ENCODE measurements around the gene IRAK4. TPM values are rescaled to one million over a fixed set of nuclear protein-coding genes. Genes with fewer than 3 reads are reported as not detected.

The IRAK4 gene
- total RNA-seq: 10 to 100 TPM; 43.4 to 46.0 TPM

DNA sequence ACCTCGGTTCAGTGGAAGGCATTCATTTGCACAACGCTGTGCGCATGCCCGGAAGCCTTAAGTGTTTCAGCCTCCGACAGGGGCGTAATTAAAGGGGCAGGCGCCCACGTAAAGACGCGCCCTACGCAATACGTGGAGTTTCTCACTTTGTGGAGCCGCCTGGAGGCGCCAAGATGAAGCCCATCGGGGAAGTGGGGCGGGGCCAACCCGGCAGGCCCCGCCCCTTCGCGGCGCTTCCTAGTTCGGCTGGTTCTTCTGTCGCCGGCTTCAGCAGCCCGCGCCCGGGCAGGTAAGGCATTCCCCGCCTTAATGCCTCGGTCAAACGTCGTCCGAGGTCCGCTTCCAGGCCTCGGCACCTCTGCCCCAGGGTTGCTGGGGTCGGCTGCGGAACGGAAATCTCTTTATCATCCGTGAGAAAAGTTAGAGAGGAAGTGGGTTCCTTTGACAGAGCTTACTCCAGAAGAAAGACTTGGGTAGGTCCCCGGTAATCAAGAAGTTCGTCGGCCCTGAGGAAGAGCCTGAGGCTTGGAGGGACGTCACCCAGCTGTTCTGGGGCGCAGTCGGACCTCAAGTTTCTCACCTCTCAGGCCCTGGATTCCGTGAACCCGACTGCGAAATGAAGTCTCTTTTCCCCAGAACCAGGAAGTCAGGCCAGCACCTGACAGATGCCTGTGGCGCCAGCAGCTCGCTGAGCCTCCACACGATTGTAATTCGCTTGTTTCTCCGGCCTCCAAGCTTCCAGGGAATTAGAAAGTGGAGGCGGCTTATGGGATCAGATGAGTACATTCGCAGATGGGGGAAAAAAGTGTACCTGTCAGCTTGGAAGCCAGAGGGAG is at the start of gene IRAK4, which contains the start of gene PUS7L:
Gene IRAK4, plus strand, starts transcription at position 224 of the 836 bp plus-strand sequence. CDS start 9,161 bp downstream, outside the sequence.
Gene PUS7L, minus strand, starts transcription at position 63 of the 836 bp plus-strand sequence. CDS start 3,545 bp downstream, outside the sequence.
- Mint-ChIP-seq H3K36me3 (peaks cover 48% of the 10 kb centered on the region), H3K27ac (peak within 1 kb of the TSS; percentile 99), H3K27me3 (no peaks in the 10 kb centered on the region), H3K4me3 (peak within 1 kb of the TSS; percentile 98), H3K9me3 (peaks cover 5% of the 10 kb centered on the region), H3K4me1 (peaks cover 53% of the 10 kb centered on the region)
- ATAC-seq (ENCODE audit: low read depth) (peak; percentile 94), DNase-seq (peak; percentile 87)
- POLR2A ChIA-PET: interaction anchor here (0.7 to 2.9 kb wide), 6 partner anchors 12 to 58 kb away, joined by 3 to 51 read pairs (median 4); partner anchors contain the start of gene TWF1

DNA sequence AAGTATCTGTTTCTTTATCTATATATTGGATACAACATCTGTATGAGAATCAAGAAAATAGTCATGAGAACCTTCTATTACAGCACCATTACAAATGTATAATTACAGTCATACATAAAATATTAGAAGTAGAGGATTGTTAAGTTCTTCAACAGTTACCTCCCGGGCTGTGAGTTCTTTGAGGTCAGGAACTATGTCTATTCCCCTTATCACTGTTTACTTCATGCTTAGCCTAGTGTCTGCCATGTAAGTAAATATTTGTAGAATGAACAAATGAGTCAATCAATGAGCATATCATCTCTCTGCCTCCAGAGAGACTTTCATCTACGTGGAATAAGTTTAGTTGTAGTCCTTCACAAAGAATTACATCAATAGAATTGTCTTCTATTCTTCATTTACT is 47.4 kb upstream of the IRAK4 start:
- H3K9me3 Mint-ChIP-seq: peaks cover 4% of the 10 kb centered on the region
- POLR2A ChIA-PET: no interaction called here

DNA sequence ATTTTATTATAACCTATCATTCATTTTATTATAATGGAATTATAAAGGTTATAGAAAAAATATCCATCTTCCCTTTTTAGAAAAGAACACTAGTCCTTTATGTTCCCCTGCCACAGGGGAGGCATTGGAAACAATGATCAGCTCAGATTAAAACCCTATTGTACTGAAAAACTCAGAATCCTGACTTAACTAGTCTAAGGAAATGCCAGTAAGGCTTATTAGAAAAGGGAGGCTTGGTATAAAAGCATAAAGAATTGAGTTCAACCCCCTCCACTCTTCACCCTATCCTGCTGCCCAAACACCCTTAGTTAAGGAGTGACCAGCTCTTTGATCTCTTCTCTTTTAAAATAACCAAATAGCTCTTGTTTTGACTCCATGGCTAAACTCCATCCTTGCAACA is 36.1 kb upstream of the IRAK4 start:
- no peak overlapping the region for H3K4me3 Mint-ChIP-seq
- H3K4me1 Mint-ChIP-seq: no peaks in the 10 kb centered on the region
- POLR2A ChIA-PET: no interaction called here
- H3K36me3 Mint-ChIP-seq: peaks cover 21% of the 10 kb centered on the region
- DNase-seq (no peak), ATAC-seq (ENCODE audit: low read depth) (no peak)
- H3K27ac Mint-ChIP-seq: no peak overlapping the region
- H3K9me3 Mint-ChIP-seq: no peaks in the 10 kb centered on the region
- no peaks in the 10 kb centered on the region for H3K27me3 Mint-ChIP-seq

More for the DNA sequence above, 47.4 kb upstream of the IRAK4 start:
- ATAC-seq (ENCODE audit: low read depth) (no peak), DNase-seq (no peak)
- Mint-ChIP-seq H3K36me3 (peaks cover 1% of the 10 kb centered on the region), H3K27me3 (peaks cover 13% of the 10 kb centered on the region), H3K4me1 (no peaks in the 10 kb centered on the region), H3K27ac (no peak overlapping the region), H3K4me3 (no peak overlapping the region)

DNA sequence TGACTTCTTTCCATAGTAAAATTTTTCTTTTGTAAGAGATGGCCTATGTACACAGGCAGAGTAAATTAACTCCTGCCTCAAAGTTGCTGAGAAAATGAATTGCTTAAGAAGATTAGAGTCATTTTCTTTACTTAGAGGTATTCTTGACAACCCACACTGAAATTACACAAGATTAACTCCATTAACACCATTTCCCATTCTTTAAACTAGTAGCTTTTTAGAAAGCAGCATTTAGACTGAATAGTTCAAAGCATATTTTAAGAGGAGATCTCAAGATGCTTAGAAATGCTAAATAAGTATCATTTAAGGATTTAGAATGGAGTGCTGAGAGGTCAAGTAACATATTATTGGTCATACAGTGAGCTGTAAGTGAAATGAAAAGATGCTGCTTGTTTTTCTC is 35.6 kb upstream of the IRAK4 start:
- no peak for ATAC-seq (ENCODE audit: low read depth)
- no peak for DNase-seq
- H3K9me3 Mint-ChIP-seq: no peaks in the 10 kb centered on the region
- no peaks in the 10 kb centered on the region for H3K27me3 Mint-ChIP-seq
- H3K27ac Mint-ChIP-seq: no peak overlapping the region
- no peak overlapping the region for H3K4me3 Mint-ChIP-seq
- POLR2A ChIA-PET: no interaction called here
- H3K36me3 Mint-ChIP-seq: peaks cover 21% of the 10 kb centered on the region
- H3K4me1 Mint-ChIP-seq: no peaks in the 10 kb centered on the region

DNA sequence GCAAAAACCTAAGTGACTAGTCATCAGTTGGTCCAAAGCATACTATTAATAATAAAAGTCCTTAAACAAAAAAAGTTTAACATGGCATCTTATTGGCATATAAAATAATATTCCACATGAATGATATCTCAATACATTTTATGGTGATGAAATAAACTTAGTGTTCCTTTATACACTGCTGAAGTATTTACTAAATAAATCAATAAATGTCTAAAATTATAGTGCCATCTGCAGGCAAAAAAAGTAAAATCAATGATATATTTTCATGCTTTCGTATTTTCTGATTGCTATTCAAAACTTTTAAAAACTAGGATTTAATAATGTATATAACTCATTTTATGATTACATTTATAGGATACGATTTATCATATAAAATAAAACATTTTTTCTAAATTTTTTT is 30.6 kb upstream of the IRAK4 start:
- DNase-seq (no peak), ATAC-seq (ENCODE audit: low read depth) (no peak)
- no peak overlapping the region for H3K4me3 Mint-ChIP-seq
- H3K36me3 Mint-ChIP-seq: peaks cover 25% of the 10 kb centered on the region
- H3K9me3 Mint-ChIP-seq: no peaks in the 10 kb centered on the region
- no peaks in the 10 kb centered on the region for H3K27me3 Mint-ChIP-seq
- POLR2A ChIA-PET: no interaction called here
- no peak overlapping the region for H3K27ac Mint-ChIP-seq
- no peaks in the 10 kb centered on the region for H3K4me1 Mint-ChIP-seq

DNA sequence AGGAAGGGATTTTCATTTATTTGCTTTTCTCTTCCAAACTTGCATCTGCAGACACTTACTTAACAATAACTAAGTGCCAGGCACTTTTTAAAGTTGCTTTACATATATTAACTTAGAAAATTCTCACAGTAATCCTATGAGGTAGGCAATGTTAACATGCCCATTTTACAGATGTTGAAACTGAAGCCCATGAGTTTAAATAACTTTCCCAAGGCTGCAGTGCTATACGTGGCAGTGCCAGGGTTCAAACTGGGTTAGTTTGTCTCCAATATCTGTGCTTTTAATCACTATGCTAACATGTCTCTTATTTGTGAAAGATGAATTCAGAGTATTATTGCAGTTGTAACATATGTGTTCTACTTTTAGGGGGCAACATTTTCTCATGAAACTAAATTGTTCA is 30.1 kb upstream of the IRAK4 start:
- Mint-ChIP-seq H3K4me3 (no peak overlapping the region), H3K27me3 (no peaks in the 10 kb centered on the region), H3K9me3 (no peaks in the 10 kb centered on the region), H3K27ac (no peak overlapping the region), H3K4me1 (no peaks in the 10 kb centered on the region), H3K36me3 (peaks cover 23% of the 10 kb centered on the region)
- POLR2A ChIA-PET: no interaction called here
- DNase-seq (no peak), ATAC-seq (ENCODE audit: low read depth) (no peak)

DNA sequence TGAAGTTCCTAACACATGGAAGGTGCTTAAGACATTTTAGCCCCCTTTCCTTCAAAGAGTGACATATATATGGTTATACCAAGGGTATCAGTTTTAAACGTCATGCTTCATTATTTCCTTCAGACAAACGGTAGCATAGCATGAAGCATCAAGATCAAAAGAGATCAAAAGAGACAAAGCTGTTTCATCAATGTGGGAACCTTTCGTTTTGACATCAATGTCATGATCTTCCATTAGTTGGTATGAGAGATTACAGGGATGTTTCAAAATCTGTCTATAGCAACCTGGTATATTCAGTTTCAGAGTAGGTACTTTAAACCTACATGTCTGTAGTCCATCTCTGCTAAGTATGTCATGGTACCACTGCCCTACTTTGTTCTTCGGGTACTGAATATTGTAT is 28.5 kb upstream of the IRAK4 start:
- no peak overlapping the region for H3K4me3 Mint-ChIP-seq
- no peaks in the 10 kb centered on the region for H3K9me3 Mint-ChIP-seq
- H3K4me1 Mint-ChIP-seq: no peaks in the 10 kb centered on the region
- DNase-seq (no peak), ATAC-seq (ENCODE audit: low read depth) (no peak)
- H3K36me3 Mint-ChIP-seq: peaks cover 28% of the 10 kb centered on the region
- H3K27ac Mint-ChIP-seq: no peak overlapping the region
- no peaks in the 10 kb centered on the region for H3K27me3 Mint-ChIP-seq
- POLR2A ChIA-PET: no interaction called here

DNA sequence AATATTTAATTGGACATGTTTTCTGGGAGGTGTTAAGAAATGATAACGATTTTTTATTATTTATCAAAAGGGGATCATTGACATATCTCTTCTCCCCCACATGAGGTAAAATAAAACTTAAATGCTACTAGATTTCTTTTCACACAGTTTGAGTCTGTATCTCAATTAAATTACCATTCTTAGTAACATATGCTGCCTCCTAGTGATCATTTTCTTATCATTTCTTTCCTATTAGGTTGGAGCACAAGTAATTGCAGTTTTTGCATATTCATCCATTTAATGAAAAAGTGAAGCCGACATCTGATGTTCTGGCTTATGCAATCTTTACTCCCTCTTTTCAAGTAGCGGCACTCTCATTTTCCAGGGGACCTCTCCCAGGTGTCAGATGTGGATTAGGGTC is 25.1 kb upstream of the IRAK4 start:
- Mint-ChIP-seq H3K9me3 (no peaks in the 10 kb centered on the region), H3K27me3 (no peaks in the 10 kb centered on the region), H3K4me3 (no peak overlapping the region), H3K4me1 (no peaks in the 10 kb centered on the region), H3K27ac (no peak overlapping the region), H3K36me3 (peaks cover 11% of the 10 kb centered on the region)
- ATAC-seq (ENCODE audit: low read depth) (no peak), DNase-seq (no peak)
- POLR2A ChIA-PET: no interaction called here

DNA sequence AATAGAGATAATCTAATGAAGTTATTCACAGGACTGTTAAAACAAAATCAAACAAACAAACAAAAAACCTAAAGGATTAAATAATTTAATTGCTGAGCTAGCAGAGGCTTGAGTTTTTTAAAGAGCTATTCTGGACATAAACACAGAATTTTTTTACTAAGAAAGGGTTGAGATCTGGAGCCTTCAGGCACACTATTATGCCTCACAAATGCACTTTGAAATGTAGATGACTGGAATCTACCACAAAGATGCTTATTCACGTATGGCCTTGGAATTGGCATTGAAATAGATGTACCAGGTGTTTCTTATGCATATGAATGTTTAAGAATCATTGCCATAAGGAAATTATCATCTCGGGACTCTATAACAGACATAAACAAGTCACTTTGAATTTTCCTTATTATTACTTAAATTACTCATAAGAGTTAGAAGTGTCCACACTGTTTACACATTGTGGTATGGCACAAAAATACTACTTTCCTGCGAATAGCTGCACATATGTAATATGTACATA is 21.8 kb upstream of the IRAK4 start:
- Mint-ChIP-seq H3K4me3 (no peak overlapping the region), H3K27me3 (no peaks in the 10 kb centered on the region), H3K36me3 (peaks cover 25% of the 10 kb centered on the region), H3K4me1 (peaks cover 4% of the 10 kb centered on the region), H3K27ac (no peak overlapping the region), H3K9me3 (no peaks in the 10 kb centered on the region)
- no peak for ATAC-seq (ENCODE audit: low read depth)
- no peak for DNase-seq
- POLR2A ChIA-PET: no interaction called here

DNA sequence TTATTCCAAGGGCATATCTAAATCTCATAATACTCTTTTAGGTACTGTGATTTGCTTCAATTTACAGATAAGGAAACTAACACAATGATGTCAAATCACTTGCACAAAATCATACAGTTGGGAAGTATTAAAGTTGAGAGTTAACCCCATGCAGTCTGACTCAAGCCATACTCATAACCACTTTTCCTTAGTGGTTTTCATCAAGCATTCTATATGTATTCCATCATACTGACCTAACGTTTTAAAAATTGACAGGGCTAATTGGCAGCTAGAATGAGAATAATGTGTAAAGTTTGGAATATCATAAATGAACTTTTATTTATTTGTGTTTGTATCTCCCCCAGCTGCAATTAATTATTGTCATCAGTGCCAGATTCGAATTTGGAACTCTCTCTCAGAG is 21.1 kb upstream of the IRAK4 start:
- no peaks in the 10 kb centered on the region for H3K27me3 Mint-ChIP-seq
- H3K36me3 Mint-ChIP-seq: peaks cover 28% of the 10 kb centered on the region
- DNase-seq (no peak), ATAC-seq (ENCODE audit: low read depth) (no peak)
- H3K27ac Mint-ChIP-seq: no peak overlapping the region
- no peaks in the 10 kb centered on the region for H3K9me3 Mint-ChIP-seq
- POLR2A ChIA-PET: no interaction called here
- no peak overlapping the region for H3K4me3 Mint-ChIP-seq
- peaks cover 4% of the 10 kb centered on the region for H3K4me1 Mint-ChIP-seq

DNA sequence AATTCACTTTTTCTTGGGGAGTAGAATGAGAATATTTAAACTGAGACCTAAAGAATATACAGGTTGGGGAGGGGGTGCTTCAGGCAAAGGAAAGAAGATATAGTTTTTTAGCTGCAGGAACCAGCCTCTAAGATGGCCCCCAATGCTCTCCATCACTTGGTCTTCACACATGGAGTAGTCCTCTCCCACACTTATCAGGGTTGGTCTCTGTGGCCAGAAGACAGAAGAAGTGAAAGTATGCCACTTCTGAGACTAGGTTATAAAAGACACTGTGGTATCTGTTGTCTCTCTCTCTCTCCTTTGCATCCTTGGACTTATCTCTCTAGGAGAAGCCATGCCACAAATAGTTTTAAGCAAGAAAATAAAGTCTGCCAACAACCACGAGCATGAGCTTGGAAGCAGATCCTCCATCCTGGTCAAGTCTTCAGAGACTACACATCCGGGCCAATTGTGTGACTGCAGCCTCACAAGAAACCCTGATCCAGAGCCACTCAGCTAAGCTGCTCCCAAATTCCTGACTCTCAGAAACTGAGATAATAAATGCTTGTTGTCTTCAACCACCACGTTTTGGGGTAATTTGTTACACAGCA is 18.1 kb upstream of the IRAK4 start:
- H3K27ac Mint-ChIP-seq: no peak overlapping the region
- no peaks in the 10 kb centered on the region for H3K27me3 Mint-ChIP-seq
- H3K9me3 Mint-ChIP-seq: peaks cover 2% of the 10 kb centered on the region
- H3K36me3 Mint-ChIP-seq: peaks cover 42% of the 10 kb centered on the region
- H3K4me1 Mint-ChIP-seq: peaks cover 4% of the 10 kb centered on the region
- ATAC-seq (ENCODE audit: low read depth) (no peak), DNase-seq (no peak)
- POLR2A ChIA-PET: no interaction called here
- no peak overlapping the region for H3K4me3 Mint-ChIP-seq

DNA sequence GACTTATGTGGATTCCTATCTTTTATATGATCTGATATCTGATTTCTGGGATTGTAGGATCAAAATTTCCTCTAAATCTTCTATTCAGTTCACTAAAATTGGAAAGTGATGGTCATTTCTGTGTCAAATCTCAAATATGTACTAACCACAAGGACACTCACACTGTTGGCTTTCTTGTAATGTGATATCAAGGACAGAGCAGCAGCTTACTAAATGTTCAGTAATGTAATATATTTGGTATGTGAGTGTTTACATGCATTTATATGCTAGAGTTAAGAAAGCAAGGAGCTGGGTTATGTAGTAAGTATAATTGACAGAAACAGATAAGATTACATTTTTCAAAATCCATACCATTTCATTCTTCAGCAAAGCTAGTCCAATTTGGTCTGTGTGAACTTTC is 16.6 kb upstream of the IRAK4 start:
- H3K4me1 Mint-ChIP-seq: peaks cover 4% of the 10 kb centered on the region
- peaks cover 2% of the 10 kb centered on the region for H3K9me3 Mint-ChIP-seq
- POLR2A ChIA-PET: no interaction called here
- no peak overlapping the region for H3K27ac Mint-ChIP-seq
- H3K4me3 Mint-ChIP-seq: no peak overlapping the region
- no peaks in the 10 kb centered on the region for H3K27me3 Mint-ChIP-seq
- peaks cover 48% of the 10 kb centered on the region for H3K36me3 Mint-ChIP-seq
- ATAC-seq (ENCODE audit: low read depth): no peak
- no peak for DNase-seq

DNA sequence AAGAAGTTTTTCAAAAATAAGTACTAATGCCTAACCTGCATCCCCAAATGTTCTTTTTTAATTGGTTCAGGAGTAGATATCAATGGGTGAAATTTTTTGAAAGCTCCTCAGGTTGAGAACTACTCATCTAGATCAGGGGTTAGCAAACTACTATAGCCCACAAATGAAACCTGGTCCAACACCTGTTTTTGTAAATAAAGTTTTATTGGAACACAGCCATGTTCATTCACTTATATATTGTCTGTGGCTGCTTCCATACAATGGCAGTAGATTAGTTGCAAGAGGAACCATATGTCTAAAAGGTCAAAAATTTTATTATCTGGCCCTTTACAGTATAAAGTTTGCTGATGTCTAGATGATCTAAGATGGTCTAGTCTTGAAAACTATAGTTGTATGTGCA is 13.9 kb upstream of the IRAK4 start:
- POLR2A ChIA-PET: no interaction called here
- Mint-ChIP-seq H3K4me1 (peaks cover 4% of the 10 kb centered on the region), H3K9me3 (peaks cover 2% of the 10 kb centered on the region), H3K27ac (no peak overlapping the region), H3K4me3 (no peak overlapping the region), H3K36me3 (peaks cover 44% of the 10 kb centered on the region), H3K27me3 (no peaks in the 10 kb centered on the region)
- DNase-seq (no peak), ATAC-seq (ENCODE audit: low read depth) (no peak)

DNA sequence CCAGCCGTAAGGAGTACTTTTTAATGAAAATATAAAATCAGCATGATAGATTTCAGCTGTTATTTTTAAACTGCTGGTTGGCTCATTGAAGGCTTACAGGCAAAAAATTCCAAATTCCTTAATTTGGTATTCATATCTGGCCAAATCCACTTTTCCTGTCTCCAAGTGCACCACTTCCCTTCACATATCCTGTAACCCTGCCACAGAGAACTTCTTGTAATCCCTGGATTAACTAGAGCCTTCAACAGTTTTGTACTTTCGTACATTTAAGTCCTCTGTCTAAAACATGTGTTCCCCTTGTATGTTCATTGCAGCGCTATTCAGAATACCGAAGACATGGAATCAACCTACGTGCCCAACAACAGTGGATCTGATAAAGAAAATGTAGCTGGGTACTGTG is 9.7 kb upstream of the IRAK4 start:
- no peak overlapping the region for H3K27ac Mint-ChIP-seq
- H3K27me3 Mint-ChIP-seq: no peaks in the 10 kb centered on the region
- no peak overlapping the region for H3K4me3 Mint-ChIP-seq
- ATAC-seq (ENCODE audit: low read depth): no peak
- peaks cover 10% of the 10 kb centered on the region for H3K4me1 Mint-ChIP-seq
- POLR2A ChIA-PET: no interaction called here
- H3K36me3 Mint-ChIP-seq: peaks cover 47% of the 10 kb centered on the region
- H3K9me3 Mint-ChIP-seq: peaks cover 5% of the 10 kb centered on the region
- DNase-seq: no peak
